SU-DHL-6 (cell line): ENCODE data around the gene FOXO6.

ENCODE experiments used
- CTCF ChIP-seq: fragments of 200-600 bp; sonication (generic); IDR thresholded peaks from one replicate; pipeline ENCODE4 v1.5.1; 2017; ENCODE audit warnings: antibody characterized with exemption, mild to moderate bottlenecking, low read length, moderate library complexity; ENCODE audit not compliant: insufficient read depth, poor library complexity, severe bottlenecking
- EZH2phosphoT487 ChIP-seq: fragments of 200-600 bp; sonication (generic), shearing (Covaris generic); conservative IDR thresholded peaks from 2 replicates; pipeline ENCODE4 v1.6.1; 2018; ENCODE audit warnings: mild to moderate bottlenecking, antibody characterized with exemption, low read length, moderate library complexity, mixed read lengths

GRCh38 chr1:41342774-41343355 lies 18.4 kb upstream of the FOXO6 start:
- TF ChIP-seq CTCF, result no peak
- no peak for TF ChIP-seq EZH2phosphoT487
